ENCODE measurements around the gene CHRD.
A peak's percentile ranks its signal among the peaks of the same experiment; 100 is the strongest.

The CHRD gene

GRCh38 chr3:184379358-184380184, at the start of gene CHRD:
Gene CHRD (plus strand): TSS chr3:184380054. CDS start chr3:184380319, 265 bp downstream.
- TF ChIP-seq SUZ12 (IDR thresholded peaks at IDR 0.05; ENCODE audit: extremely low read depth, insufficient read depth, insufficient read length) (no peak), ZNF274 (IDR thresholded peaks at IDR 0.05; ENCODE audit: low read depth, low read length) (no peak), YY1 (IDR thresholded peaks at IDR 0.05; ENCODE audit: insufficient read depth, insufficient read length) (no peak)
- Histone ChIP-seq H3K9ac (ENCODE audit: insufficient read length, low read depth) (peak within 1 kb of the TSS; percentile 77), H3K27me3 (ENCODE audit: insufficient read depth, insufficient read length) (peaks cover 41% of the 10 kb centered on the region), H3K9me3 (ENCODE audit: insufficient read depth, low read length) (no peaks in the 10 kb centered on the region), H3K4me1 (ENCODE audit: insufficient read depth, insufficient read length) (peaks cover 29% of the 10 kb centered on the region), H3K36me3 (ENCODE audit: insufficient read depth, insufficient read length, low read length) (no peaks in the 10 kb centered on the region), H3K4me3 (ENCODE audit: insufficient read length, low read depth) (peak within 1 kb of the TSS; percentile 63)
- DNase-seq (ENCODE audit: low read depth, low spot score) = no peak

GRCh38 chr3:184332370-184333090, 47.3 kb upstream of the CHRD start:
- Histone ChIP-seq H3K4me3 (ENCODE audit: insufficient read length, low read depth) (no peak overlapping the region), H3K9me3 (ENCODE audit: insufficient read depth, low read length) (no peaks in the 10 kb centered on the region), H3K27me3 (ENCODE audit: insufficient read depth, insufficient read length) (no peaks in the 10 kb centered on the region), H3K4me1 (ENCODE audit: insufficient read depth, insufficient read length) (peaks cover 9% of the 10 kb centered on the region), H3K36me3 (ENCODE audit: insufficient read depth, insufficient read length, low read length) (peaks cover 82% of the 10 kb centered on the region), H3K9ac (ENCODE audit: insufficient read length, low read depth) (no peak overlapping the region)
- no peak for DNase-seq (ENCODE audit: low read depth, low spot score)
- TF ChIP-seq ZNF274 (IDR thresholded peaks at IDR 0.05; ENCODE audit: low read depth, low read length) (no peak), YY1 (IDR thresholded peaks at IDR 0.05; ENCODE audit: insufficient read depth, insufficient read length) (no peak), SUZ12 (IDR thresholded peaks at IDR 0.05; ENCODE audit: extremely low read depth, insufficient read depth, insufficient read length) (no peak)

- TF ChIP-seq SUZ12 (IDR thresholded peaks at IDR 0.05; ENCODE audit: extremely low read depth, insufficient read depth, insufficient read length) = no peak
- no peak for TF ChIP-seq YY1 (IDR thresholded peaks at IDR 0.05; ENCODE audit: insufficient read depth, insufficient read length)
- no peak for TF ChIP-seq ZNF274 (IDR thresholded peaks at IDR 0.05; ENCODE audit: low read depth, low read length)
- H3K9me3 ChIP-seq (ENCODE audit: insufficient read depth, low read length) = no peaks in the 10 kb centered on the region
- no peak overlapping the region for H3K4me3 ChIP-seq (ENCODE audit: insufficient read length, low read depth)
- no peak for DNase-seq (ENCODE audit: low read depth, low spot score)
- H3K36me3 ChIP-seq (ENCODE audit: insufficient read depth, insufficient read length, low read length) = peaks cover 81% of the 10 kb centered on the region
- H3K4me1 ChIP-seq (ENCODE audit: insufficient read depth, insufficient read length) = peaks cover 11% of the 10 kb centered on the region
- no peaks in the 10 kb centered on the region for H3K27me3 ChIP-seq (ENCODE audit: insufficient read depth, insufficient read length)
- H3K9ac ChIP-seq (ENCODE audit: insufficient read length, low read depth) = no peak overlapping the region
These were observed 46.7 kb upstream of the CHRD start for GRCh38 chr3:184333190-184333589.

- DNase-seq (ENCODE audit: low read depth, low spot score) = no peak
- no peaks in the 10 kb centered on the region for H3K9me3 ChIP-seq (ENCODE audit: insufficient read depth, low read length)
- peaks cover 11% of the 10 kb centered on the region for H3K4me1 ChIP-seq (ENCODE audit: insufficient read depth, insufficient read length)
- H3K27me3 ChIP-seq (ENCODE audit: insufficient read depth, insufficient read length) = no peaks in the 10 kb centered on the region
- TF ChIP-seq ZNF274 (IDR thresholded peaks at IDR 0.05; ENCODE audit: low read depth, low read length) (no peak), SUZ12 (IDR thresholded peaks at IDR 0.05; ENCODE audit: extremely low read depth, insufficient read depth, insufficient read length) (no peak), YY1 (IDR thresholded peaks at IDR 0.05; ENCODE audit: insufficient read depth, insufficient read length) (no peak)
- H3K36me3 ChIP-seq (ENCODE audit: insufficient read depth, insufficient read length, low read length) = peaks cover 81% of the 10 kb centered on the region
- no peak overlapping the region for H3K4me3 ChIP-seq (ENCODE audit: insufficient read length, low read depth)
- H3K9ac ChIP-seq (ENCODE audit: insufficient read length, low read depth) = no peak overlapping the region
These were observed 46.2 kb upstream of the CHRD start for GRCh38 chr3:184333700-184334099.

GRCh38 chr3:184334470-184335158, 45.2 kb upstream of the CHRD start:
- H3K4me3 ChIP-seq (ENCODE audit: insufficient read length, low read depth) = no peak overlapping the region
- TF ChIP-seq YY1 (IDR thresholded peaks at IDR 0.05; ENCODE audit: insufficient read depth, insufficient read length) = no peak
- TF ChIP-seq SUZ12 (IDR thresholded peaks at IDR 0.05; ENCODE audit: extremely low read depth, insufficient read depth, insufficient read length) = no peak
- TF ChIP-seq ZNF274 (IDR thresholded peaks at IDR 0.05; ENCODE audit: low read depth, low read length) = no peak
- no peak for DNase-seq (ENCODE audit: low read depth, low spot score)
- H3K9ac ChIP-seq (ENCODE audit: insufficient read length, low read depth) = no peak overlapping the region
- peaks cover 16% of the 10 kb centered on the region for H3K4me1 ChIP-seq (ENCODE audit: insufficient read depth, insufficient read length)
- H3K36me3 ChIP-seq (ENCODE audit: insufficient read depth, insufficient read length, low read length) = peaks cover 74% of the 10 kb centered on the region
- no peaks in the 10 kb centered on the region for H3K9me3 ChIP-seq (ENCODE audit: insufficient read depth, low read length)
- no peaks in the 10 kb centered on the region for H3K27me3 ChIP-seq (ENCODE audit: insufficient read depth, insufficient read length)

- no peak for DNase-seq (ENCODE audit: low read depth, low spot score)
- Histone ChIP-seq H3K9me3 (ENCODE audit: insufficient read depth, low read length) (no peaks in the 10 kb centered on the region), H3K9ac (ENCODE audit: insufficient read length, low read depth) (peak overlapping the region; percentile 74), H3K4me3 (ENCODE audit: insufficient read length, low read depth) (no peak overlapping the region), H3K27me3 (ENCODE audit: insufficient read depth, insufficient read length) (no peaks in the 10 kb centered on the region), H3K4me1 (ENCODE audit: insufficient read depth, insufficient read length) (peaks cover 16% of the 10 kb centered on the region), H3K36me3 (ENCODE audit: insufficient read depth, insufficient read length, low read length) (peaks cover 68% of the 10 kb centered on the region)
- no peak for TF ChIP-seq SUZ12 (IDR thresholded peaks at IDR 0.05; ENCODE audit: extremely low read depth, insufficient read depth, insufficient read length)
- TF ChIP-seq YY1 (IDR thresholded peaks at IDR 0.05; ENCODE audit: insufficient read depth, insufficient read length) = no peak
- TF ChIP-seq ZNF274 (IDR thresholded peaks at IDR 0.05; ENCODE audit: low read depth, low read length) = no peak
These were observed 44.6 kb upstream of the CHRD start for GRCh38 chr3:184335291-184335660.
